ENCODE data around the gene ARMC9.
"Not testable (repeated sequence)": the region's sequence is repeated elsewhere in the genome, so short reads cannot be mapped to it uniquely, and the experiment has no call there.

ARMC9 gene

GRCh38 chr2:231241755-231242507 lies 43.5 kb downstream of the ARMC9 start:
- no peak for DNase-seq (ENCODE audit: low read depth, low spot score)

- no peak for DNase-seq (ENCODE audit: low read depth, low spot score)
Measured at GRCh38 chr2:231243866-231244265, 45.4 kb downstream of the ARMC9 start.

- DNase-seq (ENCODE audit: low read depth, low spot score) = no peak
Measured at GRCh38 chr2:231244382-231245248, 46.2 kb downstream of the ARMC9 start.

GRCh38 chr2:231245249-231246094 lies 47.0 kb downstream of the ARMC9 start:
- DNase-seq (ENCODE audit: low read depth, low spot score) = no peak

GRCh38 chr2:231246171-231246842 lies 47.9 kb downstream of the ARMC9 start:
- DNase-seq (ENCODE audit: low read depth, low spot score) = no peak

- no peak for DNase-seq (ENCODE audit: low read depth, low spot score)
Measured at GRCh38 chr2:231250146-231250545, 51.7 kb downstream of the ARMC9 start.

- DNase-seq (ENCODE audit: low read depth, low spot score) = no peak
Measured at GRCh38 chr2:231250698-231251097, 52.3 kb downstream of the ARMC9 start.

- not testable (repeated sequence) for DNase-seq (ENCODE audit: low read depth, low spot score)
Measured at GRCh38 chr2:231253292-231253691, 54.9 kb downstream of the ARMC9 start.

GRCh38 chr2:231256494-231256893 lies 58.1 kb downstream of the ARMC9 start:
- DNase-seq (ENCODE audit: low read depth, low spot score) = no peak

GRCh38 chr2:231257763-231258162 lies 59.3 kb downstream of the ARMC9 start:
- DNase-seq (ENCODE audit: low read depth, low spot score) = no peak

GRCh38 chr2:231258701-231259100 lies 60.3 kb downstream of the ARMC9 start:
- DNase-seq (ENCODE audit: low read depth, low spot score) = no peak

- no peak for DNase-seq (ENCODE audit: low read depth, low spot score)
Measured at GRCh38 chr2:231259104-231259503, 60.7 kb downstream of the ARMC9 start.

- DNase-seq (ENCODE audit: low read depth, low spot score) = no peak
Measured at GRCh38 chr2:231260442-231261208, 62.2 kb downstream of the ARMC9 start.

- no peak for DNase-seq (ENCODE audit: low read depth, low spot score)
Measured at GRCh38 chr2:231263118-231263831, 64.8 kb downstream of the ARMC9 start.

GRCh38 chr2:231270221-231271114 lies 72.0 kb downstream of the ARMC9 start:
- DNase-seq (ENCODE audit: low read depth, low spot score) = no peak

- DNase-seq (ENCODE audit: low read depth, low spot score) = no peak
Measured at GRCh38 chr2:231272991-231273390, 74.6 kb downstream of the ARMC9 start.

- DNase-seq (ENCODE audit: low read depth, low spot score) = no peak
Measured at GRCh38 chr2:231276987-231277386, 78.6 kb downstream of the ARMC9 start.

GRCh38 chr2:231277962-231278361 lies 79.5 kb downstream of the ARMC9 start:
- DNase-seq (ENCODE audit: low read depth, low spot score) = no peak

GRCh38 chr2:231278868-231279267 lies 80.4 kb downstream of the ARMC9 start:
- DNase-seq (ENCODE audit: low read depth, low spot score) = no peak

Data from brain pericyte (primary cell).